PFSK-1 (cell line): ENCODE results near the gene NEK11.

Source experiments
- POLR2AphosphoS5 ChIP-seq: IDR thresholded peaks from 2 replicates; pipeline ENCODE4 v1.6.1; 2012; ENCODE audit warnings: low read depth, mild to moderate bottlenecking, control low read depth, low read length, moderate library complexity
- TF ChIP-seq, protein P1 (sequence below), 2 experiments: IDR thresholded peaks; 2 replicates each; pipeline versions ENCODE4 v1.6.1 to v1.8.0; 2011 to 2012; ENCODE audit warnings: low read depth in 2 of 2, low read length in 2 of 2, control low read depth in 1 of 2, inconsistent platforms in 1 of 2, mild to moderate bottlenecking in 1 of 2, moderate library complexity in 1 of 2; ENCODE audit not compliant: insufficient read depth in 1 of 2

DNA sequence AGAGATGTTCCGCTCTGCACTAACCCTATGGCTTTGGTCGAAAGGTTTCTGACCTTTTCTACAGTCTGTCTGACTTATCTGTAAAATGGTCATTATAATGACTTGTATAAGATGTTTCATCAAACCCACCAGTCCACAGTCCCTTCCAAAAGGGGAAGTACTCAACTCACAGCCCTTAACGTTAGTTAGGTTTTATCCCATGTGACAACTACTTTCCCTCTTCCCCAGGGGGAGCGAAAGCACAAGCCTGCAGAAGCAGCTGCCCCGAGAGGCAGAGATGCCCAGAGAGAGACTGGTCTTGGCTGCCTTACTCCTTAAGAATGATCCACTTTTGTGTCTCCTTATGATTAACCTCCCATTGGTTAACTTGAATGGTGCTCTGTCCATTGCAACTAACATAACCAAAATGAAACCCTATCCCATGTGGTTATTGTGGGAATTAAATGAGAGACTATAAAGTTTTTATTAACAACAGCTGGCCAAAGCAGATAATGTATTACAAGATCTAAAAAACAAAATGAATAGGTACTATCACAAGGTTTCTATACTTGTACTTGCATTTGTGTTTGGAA lies 6.5 kb upstream of the NEK11 start:
- TF ChIP-seq, protein P1, sequence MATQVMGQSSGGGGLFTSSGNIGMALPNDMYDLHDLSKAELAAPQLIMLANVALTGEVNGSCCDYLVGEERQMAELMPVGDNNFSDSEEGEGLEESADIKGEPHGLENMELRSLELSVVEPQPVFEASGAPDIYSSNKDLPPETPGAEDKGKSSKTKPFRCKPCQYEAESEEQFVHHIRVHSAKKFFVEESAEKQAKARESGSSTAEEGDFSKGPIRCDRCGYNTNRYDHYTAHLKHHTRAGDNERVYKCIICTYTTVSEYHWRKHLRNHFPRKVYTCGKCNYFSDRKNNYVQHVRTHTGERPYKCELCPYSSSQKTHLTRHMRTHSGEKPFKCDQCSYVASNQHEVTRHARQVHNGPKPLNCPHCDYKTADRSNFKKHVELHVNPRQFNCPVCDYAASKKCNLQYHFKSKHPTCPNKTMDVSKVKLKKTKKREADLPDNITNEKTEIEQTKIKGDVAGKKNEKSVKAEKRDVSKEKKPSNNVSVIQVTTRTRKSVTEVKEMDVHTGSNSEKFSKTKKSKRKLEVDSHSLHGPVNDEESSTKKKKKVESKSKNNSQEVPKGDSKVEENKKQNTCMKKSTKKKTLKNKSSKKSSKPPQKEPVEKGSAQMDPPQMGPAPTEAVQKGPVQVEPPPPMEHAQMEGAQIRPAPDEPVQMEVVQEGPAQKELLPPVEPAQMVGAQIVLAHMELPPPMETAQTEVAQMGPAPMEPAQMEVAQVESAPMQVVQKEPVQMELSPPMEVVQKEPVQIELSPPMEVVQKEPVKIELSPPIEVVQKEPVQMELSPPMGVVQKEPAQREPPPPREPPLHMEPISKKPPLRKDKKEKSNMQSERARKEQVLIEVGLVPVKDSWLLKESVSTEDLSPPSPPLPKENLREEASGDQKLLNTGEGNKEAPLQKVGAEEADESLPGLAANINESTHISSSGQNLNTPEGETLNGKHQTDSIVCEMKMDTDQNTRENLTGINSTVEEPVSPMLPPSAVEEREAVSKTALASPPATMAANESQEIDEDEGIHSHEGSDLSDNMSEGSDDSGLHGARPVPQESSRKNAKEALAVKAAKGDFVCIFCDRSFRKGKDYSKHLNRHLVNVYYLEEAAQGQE (IDR thresholded peaks at IDR 0.05; ENCODE audit: insufficient read depth in 1 of 2, low read depth in 2 of 2, low read length in 2 of 2), result no peak
- TF ChIP-seq POLR2AphosphoS5, result no peak
